ENCODE results near the gene TPRA1.
"Not testable (repeated sequence)": the region's sequence is repeated elsewhere in the genome, so short reads cannot be mapped to it uniquely, and the experiment has no call there.

TPRA1 gene

GRCh38 chr3:127534161-127534451 lies 56.4 kb downstream of the TPRA1 start:
- H3K27ac Mint-ChIP-seq, result no peak overlapping the region
- H3K4me3 Mint-ChIP-seq, result no peak overlapping the region
- H3K36me3 Mint-ChIP-seq, result no peaks in the 10 kb centered on the region
- H3K9me3 Mint-ChIP-seq (ENCODE audit: low read depth), result no peaks in the 10 kb centered on the region
- H3K27me3 Mint-ChIP-seq, result peaks cover 4% of the 10 kb centered on the region
- peaks cover 2% of the 10 kb centered on the region for H3K4me1 Mint-ChIP-seq (ENCODE audit: low read depth)

GRCh38 chr3:127532561-127533203 lies 57.9 kb downstream of the TPRA1 start:
- Mint-ChIP-seq H3K27me3 (peaks cover 7% of the 10 kb centered on the region), H3K27ac (no peak overlapping the region), H3K36me3 (no peaks in the 10 kb centered on the region), H3K4me3 (no peak overlapping the region), H3K4me1 (ENCODE audit: low read depth) (peaks cover 2% of the 10 kb centered on the region), H3K9me3 (ENCODE audit: low read depth) (no peaks in the 10 kb centered on the region)

GRCh38 chr3:127531821-127532220 lies 58.7 kb downstream of the TPRA1 start:
- Mint-ChIP-seq H3K4me3 (no peak overlapping the region), H3K27ac (no peak overlapping the region), H3K27me3 (peaks cover 9% of the 10 kb centered on the region), H3K4me1 (ENCODE audit: low read depth) (peaks cover 2% of the 10 kb centered on the region), H3K9me3 (ENCODE audit: low read depth) (no peaks in the 10 kb centered on the region), H3K36me3 (no peaks in the 10 kb centered on the region)

GRCh38 chr3:127530863-127531262 lies 59.7 kb downstream of the TPRA1 start:
- not testable (repeated sequence) for H3K4me1 Mint-ChIP-seq (ENCODE audit: low read depth); H3K9me3 Mint-ChIP-seq (ENCODE audit: low read depth); H3K4me3 Mint-ChIP-seq; H3K27ac Mint-ChIP-seq; H3K36me3 Mint-ChIP-seq
- H3K27me3 Mint-ChIP-seq, result peaks cover 11% of the 10 kb centered on the region

- Mint-ChIP-seq H3K27ac (no peak overlapping the region), H3K36me3 (no peaks in the 10 kb centered on the region), H3K4me3 (no peak overlapping the region), H3K4me1 (ENCODE audit: low read depth) (no peaks in the 10 kb centered on the region), H3K9me3 (ENCODE audit: low read depth) (no peaks in the 10 kb centered on the region), H3K27me3 (peaks cover 16% of the 10 kb centered on the region)
These were observed 61.0 kb downstream of the TPRA1 start for GRCh38 chr3:127529346-127530188.

- Mint-ChIP-seq H3K4me1 (ENCODE audit: low read depth) (no peaks in the 10 kb centered on the region), H3K27ac (no peak overlapping the region), H3K4me3 (no peak overlapping the region), H3K27me3 (peaks cover 16% of the 10 kb centered on the region), H3K36me3 (no peaks in the 10 kb centered on the region), H3K9me3 (ENCODE audit: low read depth) (peaks cover 11% of the 10 kb centered on the region)
These were observed 65.2 kb downstream of the TPRA1 start for GRCh38 chr3:127525373-127525772.

- Mint-ChIP-seq H3K9me3 (ENCODE audit: low read depth) (peaks cover 11% of the 10 kb centered on the region), H3K4me3 (no peak overlapping the region), H3K36me3 (no peaks in the 10 kb centered on the region), H3K4me1 (ENCODE audit: low read depth) (no peaks in the 10 kb centered on the region), H3K27me3 (peaks cover 18% of the 10 kb centered on the region), H3K27ac (no peak overlapping the region)
These were observed 66.1 kb downstream of the TPRA1 start for GRCh38 chr3:127524296-127524896.
